Superior temporal gyrus (tissue), 1 donor: ENCODE results near the gene FAM156A.
"Not testable (repeated sequence)": the region's sequence is repeated elsewhere in the genome, so short reads cannot be mapped to it uniquely, and the experiment has no call there.

Source experiments
- DNase-seq: peaks from one replicate; pipeline ENCODE4 v3.0.0-alpha.2; 2016; ENCODE audit errors: extremely low spot score

The FAM156A gene

DNA sequence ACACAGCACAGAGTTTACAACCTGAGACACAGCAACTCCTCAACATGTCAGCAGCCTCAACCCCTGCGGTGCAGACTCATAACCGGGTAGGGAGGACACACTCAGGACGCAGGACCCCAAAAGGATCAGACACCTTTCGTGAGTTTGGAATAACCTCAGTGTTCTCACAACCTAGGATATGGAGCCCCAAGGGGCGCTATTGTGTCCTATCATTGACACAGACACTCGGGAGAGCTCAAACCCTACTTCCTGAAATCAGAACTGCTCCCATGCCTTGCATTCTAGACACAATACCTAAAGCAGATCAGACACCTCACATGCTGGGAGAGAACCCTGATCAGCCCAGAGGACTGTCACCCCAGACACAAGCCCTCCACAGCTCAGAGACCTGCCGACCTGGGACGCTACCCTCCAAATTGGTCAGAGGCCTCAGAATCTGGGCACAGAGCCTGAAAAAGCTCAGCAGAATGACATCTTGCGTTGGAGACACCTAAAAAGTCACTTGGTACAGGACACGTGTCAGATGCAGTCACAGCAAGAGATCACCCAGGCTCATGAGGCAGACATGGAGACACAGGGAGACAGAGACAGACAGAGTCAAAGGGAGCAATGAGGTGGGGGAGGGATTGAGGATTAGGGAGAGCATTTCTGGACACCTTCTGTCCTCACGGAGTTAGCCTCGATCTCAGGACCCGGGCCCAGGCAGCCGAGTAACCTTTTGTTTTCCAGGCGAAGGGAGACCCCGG, 8.8 kb upstream of the FAM156A start:
- not testable (repeated sequence) for DNase-seq

DNA sequence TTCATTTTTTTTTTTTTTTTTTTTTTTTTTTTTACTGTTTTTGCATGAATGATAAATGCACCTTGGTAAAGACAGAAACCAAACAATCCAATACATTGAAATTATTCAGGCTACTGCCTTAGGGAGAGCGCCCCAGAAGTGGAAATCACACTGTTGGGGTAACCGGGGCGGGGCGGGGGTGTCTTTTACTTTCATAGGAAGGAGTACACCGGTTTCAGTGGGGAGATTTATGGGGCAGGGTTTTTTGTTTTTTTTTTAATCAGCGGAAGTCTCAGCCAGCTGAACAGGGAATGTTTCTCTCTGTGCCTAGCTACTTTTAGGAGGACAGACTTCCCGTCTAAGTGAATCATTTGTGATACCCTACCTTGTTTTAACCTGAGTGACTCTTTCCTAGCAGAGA, 643 bp upstream of the FAM156A start:
- not testable (repeated sequence) for DNase-seq

DNA sequence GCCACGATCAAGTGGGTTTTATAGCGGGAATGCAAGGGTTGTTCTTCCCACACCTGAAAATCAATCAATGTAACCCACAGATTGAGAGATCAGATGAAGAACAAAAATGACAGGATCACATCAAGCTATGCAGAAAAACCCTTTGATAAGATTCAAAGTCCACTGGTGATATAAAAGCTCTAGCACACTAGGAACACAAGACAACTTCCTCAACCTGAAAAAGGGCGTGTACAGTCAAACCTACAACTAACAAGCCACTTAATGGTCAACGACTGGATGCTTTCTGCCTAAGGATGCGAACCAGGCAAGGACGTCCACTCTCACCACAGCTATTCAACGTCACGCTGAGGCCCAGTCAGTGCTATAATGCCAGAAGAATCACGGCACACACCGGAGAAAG, 8.4 kb downstream of the FAM156A start:
- not testable (repeated sequence) for DNase-seq

DNA sequence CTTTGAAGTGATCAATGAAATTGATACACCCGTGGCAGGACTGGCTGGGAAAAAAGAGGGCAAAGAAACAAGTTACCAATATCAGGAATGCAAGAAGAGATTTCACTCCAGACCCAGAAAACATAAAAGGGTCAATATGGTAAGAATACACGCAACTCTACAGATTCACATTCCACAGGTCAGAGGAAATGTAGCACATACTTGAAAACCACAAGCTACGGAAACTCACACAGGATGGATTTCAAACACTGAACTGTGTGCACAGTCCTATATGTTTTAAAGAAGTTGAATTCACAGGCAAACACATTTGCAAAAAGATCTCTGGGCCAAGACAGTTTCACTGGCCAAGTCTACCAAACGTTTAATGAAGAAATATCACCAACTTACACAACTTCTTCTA, 9.0 kb downstream of the FAM156A start:
- DNase-seq, result not testable (repeated sequence)

DNA sequence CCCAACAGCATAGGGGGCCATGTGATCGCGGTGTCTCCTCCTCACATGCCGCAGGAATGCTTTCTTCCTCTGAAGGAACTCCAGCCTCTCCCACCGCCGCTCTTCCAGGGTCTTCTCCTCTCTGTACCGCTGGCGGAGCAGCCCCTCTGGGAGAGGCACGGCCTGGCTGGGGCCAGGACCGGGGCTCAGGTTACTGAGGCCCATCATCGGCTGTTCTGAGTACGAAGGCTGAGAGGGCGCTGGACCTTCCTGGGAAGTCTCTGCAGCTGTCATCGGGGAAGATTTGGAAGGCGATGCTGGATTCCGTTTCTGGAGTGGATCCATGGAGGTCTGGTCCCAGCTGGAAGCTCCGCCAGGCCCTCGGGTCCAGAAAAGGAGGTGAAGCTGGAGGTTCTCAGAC, 10.1 kb downstream of the FAM156A start:
- not testable (repeated sequence) for DNase-seq

DNA sequence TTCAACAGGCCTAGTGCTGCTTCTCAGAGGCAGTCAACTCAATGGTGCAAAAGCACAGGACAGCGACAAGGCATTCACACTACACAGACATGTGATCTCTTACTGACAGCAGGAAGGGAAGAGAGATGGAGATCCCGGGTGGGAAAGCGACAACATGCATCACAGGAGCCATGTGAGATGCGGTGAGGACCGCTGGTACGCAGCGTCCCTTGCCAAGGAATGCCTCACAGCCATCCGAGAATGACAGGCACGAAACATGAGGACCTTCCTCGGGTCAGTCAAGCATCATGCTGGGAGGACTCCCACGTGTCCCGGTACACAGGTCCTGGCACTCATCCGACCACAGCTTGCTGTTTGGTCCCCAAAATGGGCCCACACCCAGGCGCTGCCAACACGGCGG, 10.8 kb downstream of the FAM156A start:
- not testable (repeated sequence) for DNase-seq

DNA sequence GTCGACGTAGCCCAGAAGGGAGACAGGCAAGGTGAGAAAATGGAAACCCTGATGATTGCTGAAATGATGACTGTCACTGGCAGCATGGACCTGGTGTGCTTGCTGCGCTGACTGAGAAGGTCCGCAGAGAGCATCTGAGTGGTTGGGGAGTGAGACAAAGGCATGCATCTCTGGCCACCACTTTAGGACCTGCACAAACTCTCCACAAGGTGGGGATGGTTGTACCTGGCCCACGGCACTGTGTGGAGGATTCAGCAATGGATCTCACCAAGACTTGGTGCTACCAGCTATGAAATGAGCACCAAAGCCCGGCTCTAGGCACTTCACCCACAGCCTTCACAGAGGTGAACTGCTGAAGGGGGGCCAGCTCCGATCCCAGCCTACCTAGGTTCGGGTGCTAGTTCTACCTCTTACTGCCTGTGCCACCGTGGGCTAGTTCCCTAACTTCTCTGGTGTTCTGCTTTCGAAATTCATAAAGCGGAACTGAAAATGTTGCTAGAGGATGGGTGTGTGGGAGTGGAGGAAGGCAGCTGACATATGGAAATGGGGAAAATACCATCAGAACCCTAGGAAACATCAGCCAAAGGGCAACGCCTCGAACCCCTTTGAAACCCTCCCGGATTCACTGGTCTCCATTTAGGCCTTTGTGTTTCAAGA, 12.4 kb downstream of the FAM156A start:
- not testable (repeated sequence) for DNase-seq

DNA sequence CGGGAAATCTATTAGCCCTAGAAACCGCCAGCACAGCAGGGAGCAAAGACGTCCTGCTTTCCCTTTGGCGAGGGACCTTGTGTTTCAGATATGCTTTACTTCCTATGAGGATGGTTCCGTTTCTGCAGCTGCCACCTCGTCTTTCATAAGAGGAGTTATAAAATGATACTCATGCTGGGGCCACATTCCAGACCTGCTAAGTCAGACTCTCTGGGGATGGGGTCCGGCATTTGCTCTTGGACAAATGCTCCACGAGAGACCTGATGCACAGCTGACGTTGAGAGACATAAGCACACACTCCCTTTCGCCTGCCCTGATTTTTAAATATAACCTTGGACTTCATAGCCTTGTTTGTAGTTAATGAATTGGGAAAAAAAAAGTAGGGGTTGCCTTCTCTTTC, 16.6 kb downstream of the FAM156A start:
- not testable (repeated sequence) for DNase-seq

DNA sequence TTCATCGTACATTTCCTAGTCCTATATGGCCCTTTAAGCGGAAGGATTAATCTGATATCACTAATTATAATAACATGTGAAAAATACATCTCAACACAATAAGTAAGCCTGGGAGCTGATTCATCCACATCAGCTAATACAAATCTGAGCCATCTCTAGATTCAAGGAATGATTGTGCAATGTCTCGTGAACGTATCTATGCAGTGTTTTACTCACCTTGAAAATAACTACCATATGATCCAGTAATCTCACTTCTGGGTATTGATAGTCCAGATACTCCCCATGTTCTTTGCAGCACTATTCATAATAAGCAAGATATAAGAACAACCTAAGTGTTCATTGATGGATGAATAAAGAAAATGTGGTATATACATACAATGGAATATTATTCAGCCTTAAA, 17.6 kb downstream of the FAM156A start:
- DNase-seq, result not testable (repeated sequence)

DNA sequence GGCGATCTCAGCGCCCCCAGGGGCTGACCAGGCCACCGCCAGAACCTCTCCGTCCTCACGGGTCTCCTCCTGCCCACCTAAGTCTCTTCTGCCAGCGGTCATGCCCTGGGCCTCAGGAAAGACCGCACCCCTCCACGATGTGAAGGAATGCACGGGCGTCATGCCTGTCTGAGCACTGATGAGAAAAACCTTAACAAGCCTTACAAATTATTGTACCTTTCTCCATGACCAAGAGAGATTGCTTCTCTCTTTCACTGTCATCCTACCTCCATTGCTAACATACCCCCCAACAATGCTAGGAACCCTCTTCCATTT, 22.9 kb downstream of the FAM156A start:
- DNase-seq, result not testable (repeated sequence)

DNA sequence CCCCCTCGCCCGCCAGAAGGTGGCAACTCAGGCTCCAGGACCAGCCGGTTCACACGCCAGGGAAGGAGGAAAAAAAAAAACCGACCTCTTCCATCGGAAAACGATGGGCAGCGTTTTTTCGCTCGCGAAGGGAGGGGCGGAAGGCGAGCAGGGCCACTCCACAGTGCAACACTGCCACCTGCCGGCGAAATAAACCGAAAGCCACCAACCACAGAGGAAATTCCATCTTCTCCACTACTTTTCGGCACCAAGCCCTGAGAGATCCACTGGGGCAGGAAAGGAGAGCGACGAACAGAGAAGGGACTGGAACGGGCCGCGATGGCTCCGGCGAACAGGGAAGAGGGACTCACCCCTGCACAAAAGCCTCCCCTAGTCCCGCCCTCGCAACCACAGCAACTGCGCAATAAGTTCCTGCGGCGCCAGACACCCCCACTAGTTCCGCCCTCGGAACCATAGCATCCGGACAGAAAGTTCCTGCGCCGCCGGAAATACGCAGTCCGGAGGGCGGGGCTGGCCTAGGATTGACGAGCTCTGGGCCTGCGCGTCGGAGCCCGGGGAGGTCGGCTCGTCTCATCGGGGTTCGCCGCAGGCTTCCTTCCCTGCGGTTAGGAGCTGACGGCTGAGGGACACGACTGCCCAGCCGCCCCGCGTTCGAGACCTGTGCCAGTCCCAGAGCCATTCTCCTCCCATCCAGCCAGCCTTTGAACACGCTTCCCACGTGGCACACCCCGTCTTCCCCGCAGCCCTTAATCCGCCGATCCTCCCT, 23.4 kb downstream of the FAM156A start:
- peak; percentile 90 for DNase-seq

DNA sequence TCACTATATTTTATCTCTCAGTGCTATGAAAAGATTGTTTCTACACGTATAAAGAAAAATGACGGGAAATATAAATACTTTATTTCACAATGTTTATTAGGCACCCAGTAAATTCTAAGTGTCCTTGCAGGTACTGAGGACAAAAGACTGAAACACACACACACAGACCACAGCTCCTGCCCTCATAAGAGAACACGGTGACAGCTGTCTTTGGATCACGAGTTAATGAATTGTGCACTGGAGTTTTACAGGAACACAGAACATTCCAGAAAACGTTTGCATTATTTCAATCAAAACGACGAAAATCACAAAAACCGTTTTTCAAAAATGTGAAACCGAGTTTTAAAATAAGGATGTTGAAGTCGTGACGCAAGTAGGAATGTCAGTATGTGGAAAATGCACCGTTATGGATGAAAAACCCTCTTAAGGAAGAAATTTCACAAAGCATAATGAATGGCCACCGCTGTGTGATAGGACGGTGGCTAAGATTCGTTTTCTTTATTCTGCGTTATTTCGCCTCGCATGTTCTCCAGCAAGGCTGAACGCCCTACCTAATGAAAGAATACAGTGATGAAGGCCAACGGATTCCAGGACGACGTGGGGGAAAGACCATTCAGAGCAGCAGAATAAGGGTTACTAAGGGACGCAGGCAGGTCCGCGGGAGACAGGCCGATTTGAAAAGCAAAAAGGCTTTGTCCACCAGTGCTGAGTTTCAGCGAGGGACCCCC, 24.2 kb downstream of the FAM156A start:
- DNase-seq, result no peak

DNA sequence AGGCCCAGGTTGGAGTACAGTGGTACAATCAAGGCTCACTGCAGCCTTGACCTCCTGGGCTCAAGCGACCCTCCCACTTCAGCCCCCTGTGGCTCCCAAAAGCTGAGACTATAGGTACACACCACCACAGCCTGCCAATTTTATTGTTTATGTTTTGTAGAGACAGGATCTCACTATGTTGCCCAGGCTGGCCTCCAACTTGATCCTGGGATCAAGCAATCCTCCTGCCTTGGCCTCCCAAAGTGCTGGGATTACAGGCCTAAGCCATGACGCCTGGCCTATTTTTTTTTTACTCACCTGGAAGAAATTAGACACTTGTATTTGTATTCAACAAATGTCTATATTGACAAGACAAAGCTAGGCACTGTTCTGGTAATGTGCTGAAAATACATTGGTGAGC, 25.1 kb downstream of the FAM156A start:
- no peak for DNase-seq

DNA sequence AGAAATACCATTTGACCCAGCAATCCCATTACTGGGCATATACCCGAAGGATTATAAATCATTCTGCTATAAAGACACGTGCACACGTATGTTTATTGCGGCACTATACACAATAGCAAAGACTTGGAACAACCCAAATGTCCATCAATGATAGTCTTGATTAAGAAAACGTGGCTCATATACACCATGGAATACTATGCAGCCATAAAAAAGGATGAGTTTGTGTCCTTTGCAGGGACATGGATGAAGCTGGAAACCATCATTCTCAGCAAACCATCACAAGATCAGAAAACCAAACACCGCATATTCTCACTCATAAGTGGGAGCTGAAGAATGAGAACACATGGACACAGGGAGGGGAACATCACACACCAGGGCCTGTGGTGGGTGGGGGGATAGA, 28.1 kb downstream of the FAM156A start:
- DNase-seq, result not testable (repeated sequence)

DNA sequence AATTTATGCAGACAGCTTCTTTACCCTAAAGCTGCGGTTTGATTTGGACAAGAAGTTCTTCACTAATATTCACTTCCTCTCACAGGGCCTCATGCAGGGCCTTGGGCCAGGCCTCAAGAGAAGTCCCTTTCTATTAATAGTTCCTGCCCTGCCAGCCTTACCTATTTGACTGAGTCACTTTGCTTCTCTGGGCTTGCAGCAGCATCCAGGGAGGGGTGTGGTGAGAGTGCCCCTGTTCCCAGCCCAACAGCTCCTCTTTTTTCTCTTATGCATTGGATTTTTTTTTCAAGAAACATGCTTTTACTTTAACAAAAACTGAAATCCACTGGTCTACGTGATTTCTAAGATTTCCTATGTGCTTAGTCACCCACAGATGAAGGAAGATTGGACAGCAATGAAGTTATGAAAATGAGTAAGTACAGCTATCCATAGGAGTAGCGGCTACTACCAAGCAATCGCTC, 34.5 kb downstream of the FAM156A start:
- DNase-seq, result peak; percentile 6

DNA sequence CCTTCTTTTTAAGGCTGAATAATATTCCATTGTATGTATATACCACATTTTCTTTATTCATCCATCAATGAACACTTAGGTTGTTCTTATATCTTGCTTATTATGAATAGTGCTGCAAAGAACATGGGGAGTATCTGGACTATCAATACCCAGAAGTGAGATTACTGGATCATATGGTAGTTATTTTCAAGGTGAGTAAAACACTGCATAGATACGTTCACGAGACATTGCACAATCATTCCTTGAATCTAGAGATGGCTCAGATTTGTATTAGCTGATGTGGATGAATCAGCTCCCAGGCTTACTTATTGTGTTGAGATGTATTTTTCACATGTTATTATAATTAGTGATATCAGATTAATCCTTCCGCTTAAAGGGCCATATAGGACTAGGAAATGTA, 43.6 kb downstream of the FAM156A start:
- DNase-seq, result not testable (repeated sequence)

DNA sequence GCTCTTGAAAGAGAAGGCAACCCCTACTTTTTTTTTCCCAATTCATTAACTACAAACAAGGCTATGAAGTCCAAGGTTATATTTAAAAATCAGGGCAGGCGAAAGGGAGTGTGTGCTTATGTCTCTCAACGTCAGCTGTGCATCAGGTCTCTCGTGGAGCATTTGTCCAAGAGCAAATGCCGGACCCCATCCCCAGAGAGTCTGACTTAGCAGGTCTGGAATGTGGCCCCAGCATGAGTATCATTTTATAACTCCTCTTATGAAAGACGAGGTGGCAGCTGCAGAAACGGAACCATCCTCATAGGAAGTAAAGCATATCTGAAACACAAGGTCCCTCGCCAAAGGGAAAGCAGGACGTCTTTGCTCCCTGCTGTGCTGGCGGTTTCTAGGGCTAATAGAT, 44.6 kb downstream of the FAM156A start:
- DNase-seq, result not testable (repeated sequence)

DNA sequence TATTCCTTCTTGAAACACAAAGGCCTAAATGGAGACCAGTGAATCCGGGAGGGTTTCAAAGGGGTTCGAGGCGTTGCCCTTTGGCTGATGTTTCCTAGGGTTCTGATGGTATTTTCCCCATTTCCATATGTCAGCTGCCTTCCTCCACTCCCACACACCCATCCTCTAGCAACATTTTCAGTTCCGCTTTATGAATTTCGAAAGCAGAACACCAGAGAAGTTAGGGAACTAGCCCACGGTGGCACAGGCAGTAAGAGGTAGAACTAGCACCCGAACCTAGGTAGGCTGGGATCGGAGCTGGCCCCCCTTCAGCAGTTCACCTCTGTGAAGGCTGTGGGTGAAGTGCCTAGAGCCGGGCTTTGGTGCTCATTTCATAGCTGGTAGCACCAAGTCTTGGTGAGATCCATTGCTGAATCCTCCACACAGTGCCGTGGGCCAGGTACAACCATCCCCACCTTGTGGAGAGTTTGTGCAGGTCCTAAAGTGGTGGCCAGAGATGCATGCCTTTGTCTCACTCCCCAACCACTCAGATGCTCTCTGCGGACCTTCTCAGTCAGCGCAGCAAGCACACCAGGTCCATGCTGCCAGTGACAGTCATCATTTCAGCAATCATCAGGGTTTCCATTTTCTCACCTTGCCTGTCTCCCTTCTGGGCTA, 48.9 kb downstream of the FAM156A start:
- DNase-seq, result not testable (repeated sequence)

DNA sequence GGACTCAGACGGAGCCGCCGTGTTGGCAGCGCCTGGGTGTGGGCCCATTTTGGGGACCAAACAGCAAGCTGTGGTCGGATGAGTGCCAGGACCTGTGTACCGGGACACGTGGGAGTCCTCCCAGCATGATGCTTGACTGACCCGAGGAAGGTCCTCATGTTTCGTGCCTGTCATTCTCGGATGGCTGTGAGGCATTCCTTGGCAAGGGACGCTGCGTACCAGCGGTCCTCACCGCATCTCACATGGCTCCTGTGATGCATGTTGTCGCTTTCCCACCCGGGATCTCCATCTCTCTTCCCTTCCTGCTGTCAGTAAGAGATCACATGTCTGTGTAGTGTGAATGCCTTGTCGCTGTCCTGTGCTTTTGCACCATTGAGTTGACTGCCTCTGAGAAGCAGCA, 50.4 kb downstream of the FAM156A start:
- not testable (repeated sequence) for DNase-seq

DNA sequence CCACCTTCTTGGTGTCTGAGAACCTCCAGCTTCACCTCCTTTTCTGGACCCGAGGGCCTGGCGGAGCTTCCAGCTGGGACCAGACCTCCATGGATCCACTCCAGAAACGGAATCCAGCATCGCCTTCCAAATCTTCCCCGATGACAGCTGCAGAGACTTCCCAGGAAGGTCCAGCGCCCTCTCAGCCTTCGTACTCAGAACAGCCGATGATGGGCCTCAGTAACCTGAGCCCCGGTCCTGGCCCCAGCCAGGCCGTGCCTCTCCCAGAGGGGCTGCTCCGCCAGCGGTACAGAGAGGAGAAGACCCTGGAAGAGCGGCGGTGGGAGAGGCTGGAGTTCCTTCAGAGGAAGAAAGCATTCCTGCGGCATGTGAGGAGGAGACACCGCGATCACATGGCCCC, 51.2 kb downstream of the FAM156A start:
- not testable (repeated sequence) for DNase-seq

DNA sequence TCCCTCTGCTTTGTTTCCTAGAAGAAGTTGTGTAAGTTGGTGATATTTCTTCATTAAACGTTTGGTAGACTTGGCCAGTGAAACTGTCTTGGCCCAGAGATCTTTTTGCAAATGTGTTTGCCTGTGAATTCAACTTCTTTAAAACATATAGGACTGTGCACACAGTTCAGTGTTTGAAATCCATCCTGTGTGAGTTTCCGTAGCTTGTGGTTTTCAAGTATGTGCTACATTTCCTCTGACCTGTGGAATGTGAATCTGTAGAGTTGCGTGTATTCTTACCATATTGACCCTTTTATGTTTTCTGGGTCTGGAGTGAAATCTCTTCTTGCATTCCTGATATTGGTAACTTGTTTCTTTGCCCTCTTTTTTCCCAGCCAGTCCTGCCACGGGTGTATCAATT, 52.2 kb downstream of the FAM156A start:
- DNase-seq, result not testable (repeated sequence)
